HCT116 (cell line): ENCODE data around the gene COL23A1.

ENCODE experiments used
- ATF3 ChIP-seq: IDR thresholded peaks from 2 replicates; pipeline ENCODE4 v1.6.1; 2012
- CTCF ChIP-seq, 3 experiments: fragments of 200-600 bp in 1 of 3; sonication (generic) in 1 of 3; IDR thresholded peaks in 2 of 3; conservative IDR thresholded peaks in 1 of 3; 2 replicates each; pipeline ENCODE4 v1.5.1; 2012 to 2017; ENCODE audit warnings: low read depth in 2 of 3, low read length in 2 of 3, antibody characterized with exemption in 1 of 3, borderline replicate concordance in 1 of 3, control low read depth in 1 of 3, mild to moderate bottlenecking in 1 of 3, mixed read lengths in 1 of 3, mixed run types in 1 of 3, moderate library complexity in 1 of 3; ENCODE audit not compliant: insufficient read depth in 1 of 3
- EGR1 ChIP-seq: IDR thresholded peaks from 2 replicates; pipeline ENCODE4 v1.6.1; 2012; ENCODE audit warnings: low read depth
- EZH2 ChIP-seq: fragments of 200-600 bp; sonication (generic); IDR thresholded peaks from 2 replicates; pipeline ENCODE4 v1.6.1; 2017; ENCODE audit warnings: antibody characterized with exemption, mixed run types
- EZH2phosphoT487 ChIP-seq: fragments of 200-600 bp; IDR thresholded peaks from 2 replicates; pipeline ENCODE4 v1.6.1; 2018; ENCODE audit warnings: antibody characterized with exemption, borderline replicate concordance
- JUND ChIP-seq: IDR thresholded peaks from 2 replicates; pipeline ENCODE4 v1.6.1; 2012
- POLR2A ChIP-seq: IDR thresholded peaks from 2 replicates; pipeline ENCODE4 v1.7.0; 2011; ENCODE audit warnings: borderline replicate concordance; ENCODE audit not compliant: insufficient read depth, insufficient read length; ENCODE audit errors: extremely low read depth
- POLR2AphosphoS5 ChIP-seq: IDR thresholded peaks from 2 replicates; pipeline ENCODE4 v1.6.1; 2011; ENCODE audit warnings: mild to moderate bottlenecking, low read depth, low read length, moderate library complexity
- RAD21 ChIP-seq: IDR thresholded peaks from 2 replicates; pipeline ENCODE4 v1.6.1; 2012; ENCODE audit warnings: low read depth, mild to moderate bottlenecking
- SIN3A ChIP-seq: IDR thresholded peaks from 2 replicates; pipeline ENCODE4 v1.6.1; 2012; ENCODE audit warnings: low read depth
- SRF ChIP-seq: IDR thresholded peaks from 2 replicates; pipeline ENCODE4 v1.6.1; 2012; ENCODE audit warnings: low read depth
- ZFX ChIP-seq: fragments of 450-650 bp; IDR thresholded peaks from 2 replicates; pipeline ENCODE4 v1.6.1; 2017
- ZNF274 ChIP-seq: fragments of 200-500 bp; sonication (Bioruptor generic); IDR thresholded peaks from 2 replicates; pipeline ENCODE4 v1.6.1; 2014; ENCODE audit warnings: mild to moderate bottlenecking, low read depth, low read length, inconsistent platforms

GRCh38 chr5:178383919-178384815 lies 206.0 kb downstream of the COL23A1 start:
- TF ChIP-seq POLR2A (no peak), SRF (no peak), CTCF (IDR thresholded peaks at IDR 0.05 in 2 of 3, conservative IDR thresholded peaks at IDR 0.05 in 1 of 3; ENCODE audit: borderline replicate concordance in 1 of 3, insufficient read depth in 1 of 3, low read depth in 2 of 3, low read length in 2 of 3) (no peak), RAD21 (no peak), ATF3 (no peak), ZFX (no peak), ZNF274 (no peak), EZH2 (no peak), SIN3A (no peak), EZH2phosphoT487 (no peak), POLR2AphosphoS5 (no peak), EGR1 (no peak), JUND (no peak)
